HG03060 (cell line): Measurements from ENCODE around the gene FOXI1.

Experiments used
- ATAC-seq: cut with Tn5 transposase; IDR thresholded peaks from one replicate; pipeline ENCODE4 v1.9.1; 2021; ENCODE audit warnings: low read depth, moderate number of reproducible peaks; ENCODE audit not compliant: unreplicated experiment

Gene FOXI1

DNA sequence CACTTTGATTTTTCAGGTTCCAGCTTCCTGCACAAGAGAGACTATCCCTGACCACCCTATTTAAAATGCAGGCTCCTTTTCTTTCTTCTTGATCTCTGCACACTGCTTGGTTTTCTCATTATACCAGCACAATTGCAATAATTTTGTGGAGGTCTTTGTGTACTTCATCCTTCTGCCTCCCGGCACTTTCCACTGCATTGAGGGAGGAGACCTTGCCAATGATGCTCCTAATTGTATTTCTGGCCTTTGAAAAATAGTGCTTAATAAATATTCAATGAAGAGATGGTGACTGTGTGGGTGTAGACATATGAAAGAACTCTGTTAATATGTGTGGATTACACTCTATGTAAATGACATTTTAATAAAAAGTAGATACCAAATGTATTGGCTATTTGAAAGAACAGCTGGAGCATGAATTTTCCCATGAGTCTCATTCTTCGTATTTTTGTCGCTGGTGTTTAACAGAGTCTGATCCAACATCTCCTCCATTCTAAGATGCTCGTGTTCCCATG, 42.1 kb downstream of the FOXI1 start:
- no peak for ATAC-seq

DNA sequence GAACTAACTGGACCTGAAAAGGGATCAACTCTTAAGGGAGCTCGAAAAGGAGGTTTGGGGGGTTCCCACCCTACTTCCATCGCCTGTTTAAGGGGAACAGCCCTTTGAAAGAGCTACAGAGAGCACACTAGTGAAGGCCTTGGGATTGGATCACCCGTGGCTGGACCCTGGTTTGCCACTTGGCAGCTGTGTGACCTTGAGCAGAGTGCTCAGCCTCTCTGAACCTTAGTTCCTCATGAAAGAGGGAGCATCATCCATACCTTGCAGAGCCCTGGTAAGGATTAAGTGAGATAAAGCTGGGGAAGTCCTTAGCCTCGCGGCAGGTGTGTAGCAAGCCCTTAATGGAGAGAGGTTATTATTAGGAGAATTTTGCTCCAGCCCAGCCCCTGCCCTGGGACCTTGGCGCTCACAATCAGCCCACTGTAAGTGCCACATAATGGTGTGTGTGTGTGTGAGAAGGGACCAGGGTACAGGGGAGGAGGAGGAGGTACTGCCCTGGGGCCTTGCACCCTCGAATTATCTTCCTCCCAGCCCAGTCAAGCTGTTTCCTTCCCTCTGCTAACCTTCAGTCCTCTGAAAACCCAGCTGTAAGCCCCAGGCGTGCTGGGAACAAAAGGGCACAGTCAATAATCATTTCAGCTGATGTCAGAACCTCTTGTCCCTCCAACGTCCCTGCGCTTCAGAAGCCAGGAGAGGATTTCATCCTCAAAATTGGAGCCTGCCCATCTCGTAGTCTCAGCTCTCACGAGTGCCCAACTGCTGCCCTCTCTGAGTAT, 42.9 kb downstream of the FOXI1 start:
- ATAC-seq, result no peak

GRCh38 chr5:170149206-170149515, 43.5 kb downstream of the FOXI1 start:
- ATAC-seq, result no peak

DNA sequence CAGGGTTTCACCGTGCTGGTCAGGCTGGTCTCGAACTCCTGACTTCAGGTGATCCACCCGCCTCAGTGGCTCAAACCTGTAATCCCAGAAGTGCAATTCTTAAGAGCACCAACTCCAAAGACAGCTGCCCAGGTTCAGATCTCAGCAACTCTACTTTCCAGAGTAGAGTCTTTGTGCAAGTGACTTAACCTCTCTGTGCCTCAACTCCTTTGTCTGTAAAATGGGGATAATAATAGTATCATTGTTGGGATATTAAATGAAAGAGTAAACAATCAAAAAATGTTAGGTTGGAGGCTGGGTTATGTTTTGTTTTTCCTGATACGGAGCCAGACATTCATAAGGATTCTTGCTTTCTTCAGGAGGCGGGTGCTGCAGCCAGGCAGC, 45.0 kb downstream of the FOXI1 start:
- ATAC-seq, result no peak

DNA sequence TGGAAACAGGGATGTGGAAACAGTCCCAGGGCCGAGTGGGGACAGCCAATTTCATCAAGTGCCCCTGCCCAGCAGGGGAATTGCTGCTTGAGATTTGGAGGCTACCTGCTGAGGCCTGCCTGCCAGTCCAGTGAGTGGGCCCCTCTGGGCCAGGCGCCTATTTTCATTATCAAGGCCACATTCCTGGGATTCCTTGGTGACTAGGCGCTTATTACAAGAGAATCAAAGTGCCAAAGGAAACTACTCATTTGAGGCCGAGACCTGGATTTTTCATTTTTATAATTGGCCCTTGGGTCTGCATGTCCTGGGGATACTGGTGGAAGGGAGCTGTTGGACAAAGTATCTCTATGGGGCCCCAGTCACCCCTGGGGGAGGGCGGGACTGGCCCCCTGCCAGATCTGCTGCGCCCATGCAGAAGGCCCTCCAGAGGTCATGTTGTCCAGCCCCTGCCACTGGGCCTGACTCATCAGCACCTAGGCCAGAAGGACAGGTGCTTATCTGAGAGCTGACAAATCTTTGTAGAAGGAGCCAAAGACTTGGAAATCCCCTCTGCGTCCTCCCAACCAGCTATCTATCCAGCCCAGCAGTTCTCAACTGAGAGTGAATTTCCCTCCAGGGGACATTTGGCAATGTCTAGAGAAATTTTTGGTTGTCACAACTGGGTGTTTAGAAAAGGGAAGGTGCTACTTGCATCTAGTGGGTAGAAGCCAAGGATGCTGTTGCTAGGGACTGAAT, 45.6 kb downstream of the FOXI1 start:
- ATAC-seq, result peak; percentile 59

- ATAC-seq, result no peak
Observed at GRCh38 chr5:170152767-170153166, 47.1 kb downstream of the FOXI1 start.

DNA sequence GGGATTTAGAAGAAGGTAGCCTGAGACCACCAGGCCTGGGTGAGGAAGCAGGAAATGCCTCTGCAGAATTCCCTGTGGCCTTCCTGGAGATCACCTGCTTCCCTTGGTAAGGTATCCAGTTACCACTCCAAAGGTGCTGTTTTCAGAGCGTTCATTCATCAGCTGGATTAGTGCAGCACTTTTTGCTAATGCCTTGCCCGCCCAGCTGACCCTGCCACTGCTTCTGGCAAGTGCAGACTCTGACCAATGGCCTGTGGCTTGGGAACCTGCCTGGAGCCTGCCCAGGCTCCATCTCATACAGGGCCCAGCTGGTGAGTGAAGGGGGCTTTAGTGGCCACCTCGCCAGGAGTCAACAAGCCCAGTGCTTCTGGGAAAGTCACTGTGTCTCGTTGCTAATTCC, 48.6 kb downstream of the FOXI1 start:
- no peak for ATAC-seq

- no peak for ATAC-seq
Observed at GRCh38 chr5:170154744-170155143, 49.0 kb downstream of the FOXI1 start.

DNA sequence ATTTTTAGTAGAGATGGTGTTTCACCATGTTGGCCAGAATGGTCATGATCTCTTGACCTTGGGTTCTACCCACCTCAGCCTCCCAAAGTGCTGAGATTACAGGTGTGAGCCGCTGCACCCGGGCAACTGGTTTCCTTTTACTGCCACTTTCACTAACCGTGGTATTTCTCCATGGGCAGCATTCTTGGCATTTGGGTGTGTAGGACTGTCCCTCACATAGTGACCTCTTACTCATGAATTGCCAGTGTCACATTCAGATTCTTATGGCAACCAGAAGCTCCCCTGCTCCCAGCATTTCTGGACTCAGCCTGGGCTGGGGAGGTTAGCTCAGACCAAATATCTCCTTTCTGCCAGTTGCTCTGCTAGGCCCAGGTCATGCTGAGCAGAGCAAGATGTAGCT, 50.1 kb downstream of the FOXI1 start:
- ATAC-seq, result no peak

DNA sequence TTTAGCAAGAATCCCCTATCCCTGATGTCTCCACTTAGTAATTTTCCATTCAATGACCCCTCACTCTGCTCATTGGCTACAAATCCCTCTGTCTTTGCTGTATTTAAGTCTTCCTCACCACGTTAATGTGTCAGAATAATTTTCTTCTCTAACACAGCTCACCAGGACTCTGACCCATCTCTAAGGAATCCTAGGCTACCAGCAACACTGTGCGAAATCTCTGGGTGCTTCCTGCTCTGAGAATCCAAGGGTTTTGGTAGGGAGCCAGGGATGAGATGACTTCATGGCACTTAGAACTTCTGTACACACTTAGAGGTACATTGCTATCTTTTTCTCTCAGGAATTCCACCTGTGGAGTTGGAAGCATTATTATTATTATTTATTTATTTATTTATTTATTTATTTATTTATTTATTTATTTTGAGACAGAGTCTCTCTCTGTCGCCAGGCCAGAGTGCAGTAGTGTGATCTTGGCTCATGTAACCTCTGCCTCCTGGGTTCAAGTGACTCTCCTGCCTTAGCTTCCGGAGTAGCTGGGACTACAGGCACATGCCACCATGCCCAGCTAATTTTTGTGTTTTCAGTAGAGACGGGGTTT, 53.5 kb downstream of the FOXI1 start:
- no peak for ATAC-seq
